ENCODE measurements around the gene TMEM44. TPM values are rescaled to one million over a fixed set of nuclear protein-coding genes. Genes with fewer than 3 reads are reported as not detected.

The TMEM44 gene
- polyA plus RNA-seq, 1 donor (not counting 4 experiments of a cell fraction or from before 2014, with no cell fraction given), result 13.3 TPM

DNA sequence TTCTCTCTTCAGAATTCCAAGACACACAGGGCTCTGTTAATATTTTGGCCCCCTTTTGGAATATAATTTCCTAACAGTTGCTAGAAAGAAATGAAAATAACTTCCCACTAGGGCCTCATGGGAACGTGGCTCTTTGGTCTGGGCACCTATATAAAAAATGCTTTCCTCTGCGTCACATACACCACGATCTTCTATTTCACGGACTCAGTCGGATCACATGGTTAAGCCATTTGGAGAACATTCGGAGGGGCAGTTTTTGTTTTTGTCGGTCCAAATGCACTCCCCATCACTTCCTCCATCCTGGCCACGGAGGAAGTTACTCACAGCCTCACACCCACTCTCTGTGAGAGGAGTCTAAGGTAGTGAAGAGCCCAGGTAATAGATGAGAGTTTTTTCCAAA, 21.0 kb downstream of the TMEM44 start:
- no peak overlapping the region for H3K9ac ChIP-seq (ENCODE audit: control insufficient read depth, extremely low read depth, insufficient read depth, low read length)
- no peak overlapping the region for H3K4me2 ChIP-seq (ENCODE audit: control insufficient read depth, extremely low read depth, insufficient read depth, low read depth, low read length)
- H3K4me1 ChIP-seq (ENCODE audit: control insufficient read depth, extremely low read depth, insufficient read depth, low read length), result no peaks in the 10 kb centered on the region
- dilution Hi-C loops (cut with MboI; ENCODE audit: extremely low pct_ligation_motif_present, low sequenced_read_pairs), result no loop called here
- peaks cover 0 to 7% of the 10 kb centered on the region in 2 experiments for H3K36me3 ChIP-seq (ENCODE audit: control insufficient read depth in 2 of 2, extremely low read depth in 1 of 2, insufficient read depth in 2 of 2, low read length in 2 of 2)
- H2AFZ ChIP-seq (ENCODE audit: control insufficient read depth, low read length), result no peak overlapping the region
- no peak overlapping the region for H3K4me3 ChIP-seq (ENCODE audit: control insufficient read depth in 2 of 3, extremely low read depth in 1 of 3, insufficient read depth in 2 of 3, low read depth in 1 of 3, low read length in 3 of 3)
- no peak for TF ChIP-seq EZH2 (IDR thresholded peaks at IDR 0.05; ENCODE audit: low read length)
- TF ChIP-seq, protein P1, sequence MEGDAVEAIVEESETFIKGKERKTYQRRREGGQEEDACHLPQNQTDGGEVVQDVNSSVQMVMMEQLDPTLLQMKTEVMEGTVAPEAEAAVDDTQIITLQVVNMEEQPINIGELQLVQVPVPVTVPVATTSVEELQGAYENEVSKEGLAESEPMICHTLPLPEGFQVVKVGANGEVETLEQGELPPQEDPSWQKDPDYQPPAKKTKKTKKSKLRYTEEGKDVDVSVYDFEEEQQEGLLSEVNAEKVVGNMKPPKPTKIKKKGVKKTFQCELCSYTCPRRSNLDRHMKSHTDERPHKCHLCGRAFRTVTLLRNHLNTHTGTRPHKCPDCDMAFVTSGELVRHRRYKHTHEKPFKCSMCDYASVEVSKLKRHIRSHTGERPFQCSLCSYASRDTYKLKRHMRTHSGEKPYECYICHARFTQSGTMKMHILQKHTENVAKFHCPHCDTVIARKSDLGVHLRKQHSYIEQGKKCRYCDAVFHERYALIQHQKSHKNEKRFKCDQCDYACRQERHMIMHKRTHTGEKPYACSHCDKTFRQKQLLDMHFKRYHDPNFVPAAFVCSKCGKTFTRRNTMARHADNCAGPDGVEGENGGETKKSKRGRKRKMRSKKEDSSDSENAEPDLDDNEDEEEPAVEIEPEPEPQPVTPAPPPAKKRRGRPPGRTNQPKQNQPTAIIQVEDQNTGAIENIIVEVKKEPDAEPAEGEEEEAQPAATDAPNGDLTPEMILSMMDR (optimal IDR thresholded peaks at IDR 0.05 in 1 of 3, IDR thresholded peaks at IDR 0.05 in 1 of 3, conservative IDR thresholded peaks at IDR 0.05 in 1 of 3; ENCODE audit: extremely low read depth in 1 of 3, insufficient read depth in 2 of 3, low read length in 3 of 3), result no peak
- H3K79me2 ChIP-seq (ENCODE audit: control insufficient read depth, insufficient read depth, low read length), result no peaks in the 10 kb centered on the region
- no peak overlapping the region for H3K27ac ChIP-seq (ENCODE audit: control insufficient read depth, insufficient read depth, low read length)
- H3K27me3 ChIP-seq (ENCODE audit: control insufficient read depth, extremely low read depth, insufficient read depth, low read length), result no peaks in the 10 kb centered on the region
- DNase-seq (ENCODE audit: low read depth, low spot score), result no peak
- no peak for FAIRE-seq
- H3K9me1 ChIP-seq (ENCODE audit: control insufficient read depth, extremely low read depth, insufficient read depth, low read length), result no peaks in the 10 kb centered on the region
- H3K9me3 ChIP-seq (ENCODE audit: control insufficient read depth, low read depth, low read length), result no peaks in the 10 kb centered on the region
- no peaks in the 10 kb centered on the region for H4K20me1 ChIP-seq (ENCODE audit: control insufficient read depth, extremely low read depth, insufficient read depth, low read length)

DNA sequence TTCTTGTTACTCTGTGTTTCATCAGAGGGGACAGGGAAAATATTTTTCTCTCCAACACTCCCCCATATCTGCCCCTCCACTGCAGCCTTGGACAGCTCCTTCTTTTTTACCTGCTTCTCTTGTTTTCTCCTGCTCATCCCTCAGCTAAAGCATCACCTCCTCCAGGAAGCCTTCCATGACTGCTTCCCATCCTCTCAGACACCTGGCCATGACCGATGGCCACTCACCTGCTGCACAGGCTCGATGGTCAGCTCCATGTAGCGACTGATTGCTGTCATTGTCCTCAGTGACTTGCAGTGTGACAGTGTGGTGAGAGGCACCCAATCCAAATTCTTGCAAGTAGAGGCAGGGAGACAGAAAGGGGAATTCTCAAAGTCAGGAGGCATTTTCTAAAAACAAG, 22.5 kb downstream of the TMEM44 start:
- FAIRE-seq (no peak), DNase-seq (ENCODE audit: low read depth, low spot score) (no peak)
- H3K36me3 ChIP-seq (ENCODE audit: control insufficient read depth in 2 of 2, extremely low read depth in 1 of 2, insufficient read depth in 2 of 2, low read length in 2 of 2), result peaks cover 0 to 8% of the 10 kb centered on the region in 2 experiments
- no peak overlapping the region for H3K9ac ChIP-seq (ENCODE audit: control insufficient read depth, extremely low read depth, insufficient read depth, low read length)
- H3K79me2 ChIP-seq (ENCODE audit: control insufficient read depth, insufficient read depth, low read length), result no peaks in the 10 kb centered on the region
- no peaks in the 10 kb centered on the region for H3K9me1 ChIP-seq (ENCODE audit: control insufficient read depth, extremely low read depth, insufficient read depth, low read length)
- no peak overlapping the region for H2AFZ ChIP-seq (ENCODE audit: control insufficient read depth, low read length)
- dilution Hi-C loops (cut with MboI; ENCODE audit: extremely low pct_ligation_motif_present, low sequenced_read_pairs), result no loop called here
- no peak for TF ChIP-seq EZH2 (IDR thresholded peaks at IDR 0.05; ENCODE audit: low read length)
- TF ChIP-seq, protein P1 (optimal IDR thresholded peaks at IDR 0.05 in 1 of 3, IDR thresholded peaks at IDR 0.05 in 1 of 3, conservative IDR thresholded peaks at IDR 0.05 in 1 of 3; ENCODE audit: extremely low read depth in 1 of 3, insufficient read depth in 2 of 3, low read length in 3 of 3), result no peak
- H4K20me1 ChIP-seq (ENCODE audit: control insufficient read depth, extremely low read depth, insufficient read depth, low read length), result no peaks in the 10 kb centered on the region
- no peak overlapping the region for H3K4me3 ChIP-seq (ENCODE audit: control insufficient read depth in 2 of 3, extremely low read depth in 1 of 3, insufficient read depth in 2 of 3, low read depth in 1 of 3, low read length in 3 of 3)
- H3K27ac ChIP-seq (ENCODE audit: control insufficient read depth, insufficient read depth, low read length), result no peak overlapping the region
- no peaks in the 10 kb centered on the region for H3K27me3 ChIP-seq (ENCODE audit: control insufficient read depth, extremely low read depth, insufficient read depth, low read length)
- H3K9me3 ChIP-seq (ENCODE audit: control insufficient read depth, low read depth, low read length), result no peaks in the 10 kb centered on the region
- no peak overlapping the region for H3K4me2 ChIP-seq (ENCODE audit: control insufficient read depth, extremely low read depth, insufficient read depth, low read depth, low read length)
- no peaks in the 10 kb centered on the region for H3K4me1 ChIP-seq (ENCODE audit: control insufficient read depth, extremely low read depth, insufficient read depth, low read length)
